Activated T-cell treated with anti-CD3 and anti-CD28 coated beads, Interleukin-2, amount 50 U/mL, for 4 hours (primary cell): ENCODE data around the gene ZNF365. TPM values are rescaled to one million over a fixed set of nuclear protein-coding genes. Genes with fewer than 3 reads are reported as not detected.
A peak's percentile ranks its signal among the peaks of the same experiment; 100 is the strongest.

Experiments used
- ATAC-seq, 2 donors: fragments of 200-7000 bp; cut with Tn5 transposase; one replicate each; pipeline ENCODE4 v1.10.0; 2021
- DNase-seq: peaks from one replicate; pipeline ENCODE4 v3.0.0-alpha.2; 2020
- H3K27me3 Mint-ChIP-seq: one replicate; pipeline ENCODE4 v1.8.0; 2021; ENCODE audit warnings: low read depth, mixed read lengths
- H3K36me3 Mint-ChIP-seq: one replicate; pipeline ENCODE4 v1.8.0; 2022; ENCODE audit warnings: mixed read lengths; ENCODE audit not compliant: insufficient read depth
- H3K4me1 Mint-ChIP-seq: one replicate; pipeline ENCODE4 v1.8.0; 2021; ENCODE audit warnings: low read depth, mixed read lengths
- H3K4me3 Mint-ChIP-seq: one replicate; pipeline ENCODE4 v1.8.0; 2021; ENCODE audit warnings: mild to moderate bottlenecking, moderate library complexity, mixed read lengths
- H3K9me3 Mint-ChIP-seq: one replicate; pipeline ENCODE4 v1.8.0; 2021; ENCODE audit warnings: mixed read lengths
- total RNA-seq, 3 donors: library from RNA; stranded (reverse); gene quantifications; one replicate each; pipeline ENCODE4 v1.2.1, GENCODE V29; 2021

ZNF365 gene
- total RNA-seq: 1 to 10 TPM; 1.3 to 3.4 (median 1.7) TPM

GRCh38 chr10:62373995-62374861 is at the start of gene ZNF365:
ZNF365 (plus strand) TSS chr10:62374369; CDS start chr10:62376194, 1,825 bp downstream.
- H3K9me3 Mint-ChIP-seq: no peaks in the 10 kb centered on the region
- ATAC-seq: peak; percentile 94
- H3K27me3 Mint-ChIP-seq: peaks cover 14% of the 10 kb centered on the region
- peak; percentile 13 for DNase-seq
- peaks cover 13% of the 10 kb centered on the region for H3K4me1 Mint-ChIP-seq
- no peaks in the 10 kb centered on the region for H3K36me3 Mint-ChIP-seq
- peak within 1 kb of the TSS; percentile 82 for H3K4me3 Mint-ChIP-seq

- peaks cover 6% of the 10 kb centered on the region for H3K27me3 Mint-ChIP-seq
- no peaks in the 10 kb centered on the region for H3K9me3 Mint-ChIP-seq
- no peaks in the 10 kb centered on the region for H3K36me3 Mint-ChIP-seq
- no peak for ATAC-seq
- no peaks in the 10 kb centered on the region for H3K4me1 Mint-ChIP-seq
- no peak for DNase-seq
- no peak overlapping the region for H3K4me3 Mint-ChIP-seq
Measured at GRCh38 chr10:62326176-62326575, 48.0 kb upstream of the ZNF365 start.

- no peaks in the 10 kb centered on the region for H3K27me3 Mint-ChIP-seq
- H3K4me1 Mint-ChIP-seq: no peaks in the 10 kb centered on the region
- ATAC-seq (no peak), DNase-seq (no peak)
- peaks cover 5% of the 10 kb centered on the region for H3K36me3 Mint-ChIP-seq
- no peak overlapping the region for H3K4me3 Mint-ChIP-seq
- H3K9me3 Mint-ChIP-seq: peaks cover 6% of the 10 kb centered on the region
Measured at GRCh38 chr10:62327885-62328284, 46.3 kb upstream of the ZNF365 start.

GRCh38 chr10:62330213-62330612 is 44.0 kb upstream of the ZNF365 start:
- Mint-ChIP-seq H3K9me3 (peaks cover 15% of the 10 kb centered on the region), H3K36me3 (peaks cover 5% of the 10 kb centered on the region), H3K4me1 (peaks cover 3% of the 10 kb centered on the region), H3K27me3 (peaks cover 5% of the 10 kb centered on the region), H3K4me3 (no peak overlapping the region)
- DNase-seq: no peak
- no peak for ATAC-seq

- H3K9me3 Mint-ChIP-seq: peaks cover 15% of the 10 kb centered on the region
- DNase-seq (no peak), ATAC-seq (no peak)
- H3K4me3 Mint-ChIP-seq: no peak overlapping the region
- peaks cover 5% of the 10 kb centered on the region for H3K27me3 Mint-ChIP-seq
- peaks cover 5% of the 10 kb centered on the region for H3K4me1 Mint-ChIP-seq
- H3K36me3 Mint-ChIP-seq: peaks cover 5% of the 10 kb centered on the region
Measured at GRCh38 chr10:62332406-62332805, 41.8 kb upstream of the ZNF365 start.

GRCh38 chr10:62333135-62333889 is 40.9 kb upstream of the ZNF365 start:
- Mint-ChIP-seq H3K9me3 (peaks cover 15% of the 10 kb centered on the region), H3K36me3 (peaks cover 5% of the 10 kb centered on the region), H3K27me3 (peaks cover 5% of the 10 kb centered on the region), H3K4me1 (peaks cover 5% of the 10 kb centered on the region), H3K4me3 (no peak overlapping the region)
- DNase-seq (no peak), ATAC-seq (no peak)

GRCh38 chr10:62333988-62334682 is 40.0 kb upstream of the ZNF365 start:
- peaks cover 5% of the 10 kb centered on the region for H3K36me3 Mint-ChIP-seq
- peaks cover 15% of the 10 kb centered on the region for H3K9me3 Mint-ChIP-seq
- H3K4me1 Mint-ChIP-seq: peaks cover 5% of the 10 kb centered on the region
- H3K27me3 Mint-ChIP-seq: peaks cover 5% of the 10 kb centered on the region
- DNase-seq: no peak
- no peak for ATAC-seq
- no peak overlapping the region for H3K4me3 Mint-ChIP-seq

- DNase-seq (no peak), ATAC-seq (no peak)
- peaks cover 21% of the 10 kb centered on the region for H3K9me3 Mint-ChIP-seq
- H3K4me3 Mint-ChIP-seq: no peak overlapping the region
- peaks cover 5% of the 10 kb centered on the region for H3K36me3 Mint-ChIP-seq
- H3K27me3 Mint-ChIP-seq: peaks cover 7% of the 10 kb centered on the region
- H3K4me1 Mint-ChIP-seq: peaks cover 5% of the 10 kb centered on the region
Measured at GRCh38 chr10:62335326-62335725, 38.8 kb upstream of the ZNF365 start.

GRCh38 chr10:62336404-62336803 is 37.8 kb upstream of the ZNF365 start:
- peaks cover 7% of the 10 kb centered on the region for H3K27me3 Mint-ChIP-seq
- ATAC-seq (no peak), DNase-seq (no peak)
- H3K9me3 Mint-ChIP-seq: peaks cover 28% of the 10 kb centered on the region
- peaks cover 5% of the 10 kb centered on the region for H3K36me3 Mint-ChIP-seq
- no peak overlapping the region for H3K4me3 Mint-ChIP-seq
- H3K4me1 Mint-ChIP-seq: peaks cover 5% of the 10 kb centered on the region

GRCh38 chr10:62341419-62341818 is 32.8 kb upstream of the ZNF365 start:
- peaks cover 2% of the 10 kb centered on the region for H3K36me3 Mint-ChIP-seq
- H3K9me3 Mint-ChIP-seq: peaks cover 37% of the 10 kb centered on the region
- ATAC-seq (no peak), DNase-seq (no peak)
- H3K4me1 Mint-ChIP-seq: no peaks in the 10 kb centered on the region
- no peak overlapping the region for H3K4me3 Mint-ChIP-seq
- peaks cover 8% of the 10 kb centered on the region for H3K27me3 Mint-ChIP-seq

- peaks cover 47% of the 10 kb centered on the region for H3K9me3 Mint-ChIP-seq
- DNase-seq: no peak
- no peak for ATAC-seq
- peaks cover 10% of the 10 kb centered on the region for H3K27me3 Mint-ChIP-seq
- H3K36me3 Mint-ChIP-seq: peaks cover 2% of the 10 kb centered on the region
- H3K4me3 Mint-ChIP-seq: no peak overlapping the region
- no peaks in the 10 kb centered on the region for H3K4me1 Mint-ChIP-seq
Measured at GRCh38 chr10:62343000-62343399, 31.2 kb upstream of the ZNF365 start.

GRCh38 chr10:62348029-62348428 is 26.1 kb upstream of the ZNF365 start:
- peaks cover 11% of the 10 kb centered on the region for H3K4me1 Mint-ChIP-seq
- peaks cover 49% of the 10 kb centered on the region for H3K9me3 Mint-ChIP-seq
- no peak for DNase-seq
- ATAC-seq: no peak
- H3K36me3 Mint-ChIP-seq: peaks cover 4% of the 10 kb centered on the region
- H3K27me3 Mint-ChIP-seq: peaks cover 8% of the 10 kb centered on the region
- H3K4me3 Mint-ChIP-seq: no peak overlapping the region

- peaks cover 27% of the 10 kb centered on the region for H3K4me1 Mint-ChIP-seq
- DNase-seq (no peak), ATAC-seq (peak; percentile 97 to 99)
- H3K9me3 Mint-ChIP-seq: peaks cover 25% of the 10 kb centered on the region
- peaks cover 3% of the 10 kb centered on the region for H3K27me3 Mint-ChIP-seq
- H3K4me3 Mint-ChIP-seq: no peak overlapping the region
- peaks cover 4% of the 10 kb centered on the region for H3K36me3 Mint-ChIP-seq
Measured at GRCh38 chr10:62352356-62352970, 21.7 kb upstream of the ZNF365 start.

GRCh38 chr10:62354916-62355315 is 19.3 kb upstream of the ZNF365 start:
- DNase-seq (no peak), ATAC-seq (no peak)
- H3K36me3 Mint-ChIP-seq: peaks cover 2% of the 10 kb centered on the region
- H3K4me3 Mint-ChIP-seq: no peak overlapping the region
- peaks cover 32% of the 10 kb centered on the region for H3K4me1 Mint-ChIP-seq
- H3K9me3 Mint-ChIP-seq: peaks cover 17% of the 10 kb centered on the region
- no peaks in the 10 kb centered on the region for H3K27me3 Mint-ChIP-seq
